Measurements from ENCODE around the gene LRRC10B.
"Not testable (repeated sequence)": the region's sequence is repeated elsewhere in the genome, so short reads cannot be mapped to it uniquely, and the experiment has no call there.

The LRRC10B gene

DNA sequence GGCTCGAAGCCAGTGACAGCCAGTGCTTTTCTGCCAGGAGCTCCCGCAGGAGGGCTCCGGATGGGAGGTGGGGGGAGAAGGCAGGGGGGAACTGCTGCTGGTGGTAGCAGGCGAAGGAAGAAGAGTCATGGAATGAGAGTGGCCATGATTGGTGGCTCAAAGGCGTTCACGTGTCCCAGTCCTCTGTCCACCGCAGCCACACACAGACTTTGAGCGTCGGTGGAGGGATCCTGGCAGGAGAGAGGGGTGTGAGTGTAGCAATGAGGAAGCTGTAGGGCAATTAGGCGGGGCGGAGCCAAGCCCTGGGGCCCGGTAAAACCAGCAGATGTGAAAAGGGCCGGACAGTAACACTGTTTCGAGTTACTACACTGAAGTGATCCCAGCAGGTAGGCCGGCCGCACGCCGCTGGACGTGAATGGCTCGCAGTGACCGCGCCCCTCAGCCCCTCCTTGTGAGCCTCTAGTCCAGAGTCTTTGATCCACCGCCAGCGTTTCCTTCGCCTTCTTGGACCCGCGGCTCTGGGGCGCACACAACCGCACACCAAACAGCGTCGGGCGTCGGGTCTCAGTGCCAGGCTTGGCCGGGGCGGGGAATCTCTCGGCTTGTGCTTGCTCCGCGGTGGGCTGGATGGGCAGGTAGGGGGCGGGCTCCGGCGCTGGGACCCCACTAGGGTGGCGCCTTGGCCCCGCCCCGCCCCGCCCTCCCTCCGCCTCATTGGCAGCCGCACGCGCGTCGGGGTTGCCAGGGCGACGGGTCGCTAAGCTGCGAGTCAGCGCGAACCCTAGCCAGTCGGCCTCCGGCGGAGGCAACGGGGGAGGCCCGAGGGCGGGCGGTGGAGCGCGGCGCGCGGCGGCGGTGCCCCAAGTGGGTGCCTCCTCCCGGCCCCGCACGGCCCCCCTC lies at the start of gene LRRC10B:
LRRC10B (plus strand) TSS at position 788 of the 900 bp plus-strand sequence. CDS start 250 bp downstream, outside the sequence.
- DNase-seq (ENCODE audit: low read depth): no peak

DNA sequence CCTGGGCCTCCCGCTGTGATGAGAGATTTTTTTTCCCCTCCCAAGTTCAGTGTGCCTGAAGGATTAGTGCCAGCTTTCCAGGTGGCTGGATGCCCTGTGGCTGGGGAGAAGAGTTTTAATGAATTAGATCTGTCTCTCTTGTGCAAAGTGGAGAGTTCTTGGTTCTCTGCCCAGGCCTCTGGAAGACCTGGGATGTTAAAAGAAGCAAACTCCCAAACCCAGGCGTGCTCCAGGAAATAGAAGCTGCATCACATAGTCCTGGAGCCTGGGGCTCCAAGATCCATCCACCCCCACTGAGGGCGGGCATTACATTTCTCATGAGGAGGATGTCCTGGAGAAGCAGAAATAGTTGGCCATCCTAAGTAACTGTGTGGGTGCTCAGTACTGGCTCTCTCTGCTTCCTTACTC lies 48.1 kb upstream of the LRRC10B start:
- no peak for DNase-seq (ENCODE audit: low read depth)

DNA sequence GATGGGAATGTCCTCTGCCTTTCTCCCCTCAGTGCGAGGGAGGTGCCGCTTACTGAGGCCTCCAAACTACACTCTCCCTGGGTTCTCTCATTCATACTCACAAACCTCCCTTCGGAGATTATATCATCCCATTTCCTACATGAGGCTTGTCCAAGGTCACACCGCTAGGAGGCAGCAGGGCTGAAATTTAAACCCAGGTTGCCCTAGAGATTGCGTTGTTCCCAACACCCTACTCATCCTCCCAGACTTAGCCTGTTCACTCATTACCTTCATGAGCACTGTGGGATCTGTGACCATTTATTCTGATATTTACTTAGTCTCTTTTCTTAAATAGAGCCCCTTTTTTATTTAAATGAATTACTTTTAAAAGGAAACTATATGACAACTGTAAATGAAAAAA lies 47.6 kb upstream of the LRRC10B start:
- DNase-seq (ENCODE audit: low read depth): no peak

DNA sequence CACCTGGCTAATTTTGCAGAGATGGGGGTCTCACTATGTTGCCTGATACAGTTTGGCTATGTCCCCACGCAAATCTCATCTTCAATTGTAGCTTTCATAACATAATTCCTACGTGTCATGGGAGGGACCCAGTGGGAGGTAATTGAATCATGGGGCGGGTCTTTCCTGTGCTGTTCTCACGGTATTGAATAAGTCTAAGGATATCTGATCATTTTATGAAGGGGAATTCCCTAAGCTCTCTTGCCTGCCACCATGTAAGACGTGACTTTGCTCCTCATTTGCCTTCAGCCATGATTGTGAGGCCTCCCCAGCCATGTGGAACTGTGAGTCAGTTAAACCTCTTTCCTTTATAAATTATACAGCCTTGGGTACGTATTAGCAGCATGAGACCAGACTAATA lies 40.9 kb upstream of the LRRC10B start:
- not testable (repeated sequence) for DNase-seq (ENCODE audit: low read depth)

DNA sequence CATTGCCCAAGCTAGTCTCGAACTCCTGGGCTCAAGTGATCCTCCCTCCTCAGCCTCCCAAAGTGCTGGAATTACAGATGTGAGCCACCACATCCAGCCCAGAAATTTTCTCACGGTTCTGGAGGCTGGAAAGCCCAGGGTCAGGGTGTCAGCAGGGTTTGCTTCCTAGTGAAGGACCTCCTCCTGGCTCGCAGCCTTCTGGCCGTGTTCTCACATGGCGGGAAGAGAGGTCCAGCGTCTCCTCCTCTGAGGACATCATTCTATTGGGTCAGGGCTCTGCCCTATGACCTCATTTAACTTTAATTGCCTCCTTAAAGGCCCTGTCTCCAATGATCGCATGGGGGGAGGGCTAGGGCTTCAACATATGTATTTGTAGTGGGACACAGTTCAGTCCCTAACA lies 40.5 kb upstream of the LRRC10B start:
- DNase-seq (ENCODE audit: low read depth): no peak

DNA sequence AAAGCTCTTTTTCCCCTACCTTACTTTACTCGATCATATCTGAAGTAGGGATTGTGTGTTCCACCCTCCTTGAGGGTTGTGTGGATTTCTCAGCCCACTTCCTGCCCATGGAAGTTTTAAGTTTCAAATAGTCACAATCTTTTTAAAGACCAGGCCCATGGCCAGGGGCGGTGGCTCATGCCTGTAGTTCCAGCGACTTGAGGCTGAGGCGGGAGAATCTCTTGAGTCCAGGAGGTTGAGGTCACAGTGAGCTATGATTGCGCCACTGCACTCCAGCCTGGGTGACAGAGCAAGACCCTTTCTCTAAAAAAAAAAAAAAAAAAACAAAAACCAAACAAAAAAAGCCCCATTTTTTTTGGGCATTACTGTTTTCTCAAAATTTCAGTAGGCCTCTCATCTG lies 36.3 kb upstream of the LRRC10B start:
- DNase-seq (ENCODE audit: low read depth): no peak

DNA sequence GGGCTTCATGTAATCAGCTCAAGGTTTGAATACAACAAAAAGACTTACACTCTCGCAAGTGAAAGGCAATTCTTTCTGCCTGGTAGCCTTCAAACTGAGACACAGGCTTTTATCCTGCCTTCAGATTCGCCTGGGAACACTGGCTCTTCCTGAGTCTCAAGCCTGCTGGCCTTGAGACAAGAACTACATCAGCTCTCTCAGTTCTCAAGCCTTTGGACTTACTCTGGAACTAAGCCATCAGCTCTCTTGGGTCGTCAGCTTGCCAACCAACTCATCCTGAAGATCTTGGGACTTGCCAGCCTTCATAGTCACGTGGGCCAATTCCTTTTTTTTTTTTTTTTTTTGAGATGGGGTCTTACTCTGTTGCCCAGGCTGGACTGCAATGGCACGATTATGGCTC lies 35.7 kb upstream of the LRRC10B start:
- no peak for DNase-seq (ENCODE audit: low read depth)

DNA sequence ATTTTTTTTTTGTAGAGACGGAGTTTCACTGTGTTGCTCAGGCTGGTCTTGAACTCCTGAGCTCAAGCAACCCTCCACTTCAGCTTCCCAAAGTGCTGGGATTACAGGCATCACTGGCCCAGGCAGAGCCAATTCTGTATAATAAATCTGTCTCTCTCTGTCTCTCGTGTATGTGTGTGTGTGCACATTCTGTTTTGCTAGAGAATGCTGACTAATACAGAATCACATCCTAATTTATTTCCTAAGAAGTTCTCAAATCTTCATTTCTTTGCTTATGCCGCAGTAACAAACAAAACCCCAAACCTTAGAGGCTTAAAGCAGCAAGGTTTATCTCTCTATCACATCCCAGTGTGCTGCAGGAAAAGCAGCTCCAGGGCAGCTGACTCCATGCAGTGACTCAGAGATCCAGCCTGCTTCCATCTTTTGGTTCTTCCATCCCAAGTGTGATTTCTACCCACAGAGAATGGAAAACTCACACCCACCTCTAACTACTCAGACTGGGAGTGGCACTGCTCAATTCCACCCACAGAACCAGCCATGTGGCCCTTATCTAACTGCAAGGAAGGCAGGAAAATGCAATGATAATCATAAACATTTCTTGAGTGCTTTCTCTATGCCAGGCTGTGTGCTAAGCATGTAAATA lies 35.1 kb upstream of the LRRC10B start:
- no peak for DNase-seq (ENCODE audit: low read depth)

DNA sequence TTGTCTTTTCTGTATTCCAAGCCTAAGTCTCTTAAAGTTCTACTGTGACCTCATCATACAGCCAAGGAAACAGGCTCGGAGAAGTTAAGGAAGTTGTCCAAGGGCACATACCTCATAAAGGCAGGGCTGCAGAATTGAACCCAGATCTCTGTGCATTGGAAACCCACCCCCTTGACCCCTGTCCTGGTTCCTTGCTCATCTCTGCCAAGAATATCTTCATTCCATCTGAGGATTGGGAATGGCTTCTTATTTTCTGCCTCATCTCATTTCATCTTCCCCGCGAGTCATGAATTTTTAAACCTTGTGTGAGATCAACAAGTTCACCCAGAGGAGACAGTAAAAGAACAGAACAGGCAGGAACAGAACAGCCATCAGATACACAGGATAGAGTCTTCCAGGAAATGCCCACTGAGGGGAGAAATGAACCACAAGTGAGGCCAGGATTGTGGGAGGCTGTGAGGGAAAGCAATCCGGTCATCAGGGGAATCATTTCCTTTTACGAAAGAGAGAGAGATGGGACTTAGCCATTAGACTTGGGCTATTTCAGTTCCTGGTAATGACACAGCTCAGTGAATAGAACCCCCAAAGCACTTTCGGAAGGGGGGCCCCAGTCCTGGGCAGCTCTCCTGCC lies 34.4 kb upstream of the LRRC10B start:
- DNase-seq (ENCODE audit: low read depth): no peak

DNA sequence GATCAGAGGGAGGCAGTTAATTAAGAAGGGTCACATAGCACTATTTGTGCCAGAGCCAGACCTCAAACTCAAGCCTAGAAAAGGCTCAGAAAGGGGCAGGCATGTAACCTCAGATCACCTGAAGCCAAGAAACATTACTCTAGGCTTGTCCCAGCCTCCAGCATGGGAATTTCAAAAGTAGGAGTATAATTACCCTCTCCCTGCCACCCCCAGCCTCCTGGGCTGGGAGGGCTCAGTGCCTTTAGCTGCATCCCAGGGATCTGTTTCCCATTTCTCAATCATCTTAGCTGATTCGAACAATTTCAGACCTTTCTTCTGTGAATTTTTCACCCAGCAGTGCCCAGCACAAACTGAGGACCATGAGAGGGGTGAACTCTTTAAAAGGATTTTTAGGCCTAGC lies 33.1 kb upstream of the LRRC10B start:
- DNase-seq (ENCODE audit: low read depth): no peak

DNA sequence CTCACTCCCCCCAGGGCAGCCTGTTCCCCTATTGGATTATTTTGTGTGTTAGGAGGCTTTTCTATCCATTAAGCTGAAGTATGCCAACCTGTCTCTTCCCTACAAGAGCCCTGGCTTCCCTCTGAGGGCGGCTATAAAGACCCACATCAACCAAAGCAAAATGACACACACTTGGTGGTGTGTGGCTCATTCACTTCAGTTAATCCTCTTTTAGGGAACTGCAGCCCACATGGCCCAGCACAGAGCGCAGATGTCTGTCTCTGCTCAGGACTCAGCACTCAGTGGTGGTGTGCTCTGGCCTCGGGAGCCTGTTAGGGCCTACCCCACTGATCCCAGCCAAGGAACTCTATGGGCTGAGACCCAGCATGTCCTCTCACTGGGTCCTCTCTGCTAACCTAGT lies 32.2 kb upstream of the LRRC10B start:
- DNase-seq (ENCODE audit: low read depth): no peak

DNA sequence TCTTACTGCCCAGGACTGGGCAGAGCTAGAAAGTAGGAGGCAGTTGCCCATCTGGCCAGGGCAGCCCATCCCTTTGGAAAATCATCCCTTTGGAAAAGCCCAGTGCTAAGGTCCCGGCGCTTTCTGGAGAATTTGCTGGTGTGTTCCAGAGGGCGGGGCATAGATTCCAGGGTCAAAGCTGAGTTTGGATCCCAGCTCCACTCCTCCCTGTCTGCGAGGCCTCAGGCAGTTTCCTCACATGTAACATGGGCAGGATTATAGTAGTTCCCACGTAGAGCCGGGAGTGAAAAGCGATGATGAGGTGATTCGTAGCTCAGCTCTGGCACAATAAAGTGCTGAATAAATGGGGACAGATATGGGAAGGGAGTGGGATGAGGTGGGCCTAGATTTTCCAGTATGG lies 31.4 kb upstream of the LRRC10B start:
- no peak for DNase-seq (ENCODE audit: low read depth)

DNA sequence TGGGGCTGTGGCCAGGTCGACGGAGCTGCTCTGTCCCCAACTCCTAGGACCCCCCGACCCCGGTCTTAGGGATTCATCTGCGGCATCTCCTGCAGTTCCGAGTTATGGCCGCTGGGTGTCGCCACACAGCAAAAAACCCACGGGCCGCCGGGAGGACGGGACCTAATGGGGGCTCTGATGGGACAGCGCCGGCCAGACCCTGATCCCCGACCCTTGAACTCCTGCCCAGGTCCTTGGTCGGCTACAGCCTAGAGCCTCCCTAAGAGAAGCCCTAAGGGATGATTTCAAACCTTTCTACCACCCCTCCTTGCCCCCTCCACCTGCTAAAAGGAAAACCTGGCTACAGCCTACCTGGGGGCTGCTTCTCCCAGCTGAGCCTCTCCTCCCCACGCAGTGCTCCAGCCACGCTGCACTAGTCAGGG lies 30.8 kb upstream of the LRRC10B start:
- DNase-seq (ENCODE audit: low read depth): no peak

DNA sequence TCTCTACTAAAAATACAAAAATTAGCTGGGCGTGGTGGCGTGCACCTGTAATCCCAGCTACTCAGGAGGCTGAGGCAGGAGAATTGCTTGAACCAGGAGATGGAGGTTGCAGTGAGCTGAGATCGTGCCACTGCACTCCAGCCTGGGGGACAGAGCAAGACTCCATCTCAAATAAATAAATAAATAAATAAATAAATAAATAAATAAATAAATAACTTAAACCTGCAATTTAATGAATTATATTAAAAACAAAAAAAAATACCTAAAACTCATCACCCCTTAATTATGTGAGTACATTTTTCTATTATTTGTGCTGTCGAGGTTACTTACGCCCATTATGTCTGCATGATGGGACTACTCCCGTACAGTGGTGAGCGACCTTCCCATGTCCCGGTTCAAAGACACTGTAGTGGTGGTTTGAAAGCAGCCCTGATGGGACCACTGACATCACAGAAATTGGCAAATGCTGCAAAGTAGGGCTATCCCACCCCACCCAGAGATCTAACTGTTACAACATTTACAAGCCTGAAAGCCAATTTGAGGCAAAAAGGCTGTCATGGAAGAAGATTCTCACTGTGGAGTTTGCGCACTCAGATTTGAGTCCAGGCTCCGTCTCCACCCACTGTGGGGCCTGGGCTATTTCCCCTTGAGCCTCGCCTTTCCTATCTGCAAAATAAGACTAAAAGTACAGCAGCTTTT lies 29.0 kb upstream of the LRRC10B start:
- not testable (repeated sequence) for DNase-seq (ENCODE audit: low read depth)

DNA sequence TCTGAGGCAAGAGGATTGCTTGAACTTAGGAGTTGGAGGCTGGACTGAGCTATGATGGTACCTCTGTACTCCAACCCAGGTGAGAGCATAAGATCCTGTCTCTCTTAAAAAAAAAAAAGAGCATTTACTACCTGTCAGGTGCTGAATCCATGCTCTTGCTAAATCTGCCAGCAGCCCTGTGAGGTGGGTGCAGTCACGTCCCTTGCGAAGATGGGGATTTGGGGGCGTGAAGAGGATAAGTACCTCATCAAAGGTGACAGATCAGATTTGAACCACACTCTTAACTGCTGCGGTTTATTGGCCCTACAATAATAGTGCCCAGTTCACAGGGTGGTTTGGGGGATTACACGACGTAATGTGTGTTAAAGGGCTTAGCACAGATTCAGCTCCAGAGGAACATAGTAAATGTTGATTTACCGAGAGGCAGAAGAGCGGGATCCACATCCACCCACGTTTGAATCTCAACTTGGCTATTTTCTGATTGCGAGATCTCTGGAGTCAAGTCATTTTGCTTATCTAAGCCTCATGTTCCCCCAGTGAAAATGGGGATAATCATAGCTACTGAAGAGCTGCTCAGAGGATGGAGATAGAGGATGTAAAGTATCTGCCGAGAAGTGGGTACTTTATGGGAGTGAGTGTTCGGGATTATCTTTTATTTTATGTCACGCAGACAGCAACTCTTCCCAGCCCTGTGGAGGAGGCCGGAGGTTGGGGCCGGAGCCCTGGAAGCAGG lies 28.1 kb upstream of the LRRC10B start:
- no peak for DNase-seq (ENCODE audit: low read depth)

DNA sequence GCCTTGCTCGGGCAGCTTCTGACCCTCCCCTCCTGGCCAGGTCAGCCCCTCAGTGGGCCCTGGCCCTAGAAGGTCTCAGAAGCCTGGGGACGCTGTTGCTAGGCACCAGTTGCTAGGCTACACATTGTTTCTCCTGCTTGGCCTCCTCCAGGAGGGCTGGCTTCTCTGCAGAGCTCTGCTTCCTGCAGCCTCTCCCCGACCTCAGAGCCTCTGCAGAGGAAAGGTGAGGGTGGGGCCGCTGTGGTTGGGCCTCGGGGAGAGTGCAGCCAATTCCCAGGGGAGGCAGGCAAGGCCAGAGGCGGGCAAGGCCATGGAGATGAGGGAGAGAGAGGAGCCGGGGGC lies 27.6 kb upstream of the LRRC10B start:
- no peak for DNase-seq (ENCODE audit: low read depth)

DNA sequence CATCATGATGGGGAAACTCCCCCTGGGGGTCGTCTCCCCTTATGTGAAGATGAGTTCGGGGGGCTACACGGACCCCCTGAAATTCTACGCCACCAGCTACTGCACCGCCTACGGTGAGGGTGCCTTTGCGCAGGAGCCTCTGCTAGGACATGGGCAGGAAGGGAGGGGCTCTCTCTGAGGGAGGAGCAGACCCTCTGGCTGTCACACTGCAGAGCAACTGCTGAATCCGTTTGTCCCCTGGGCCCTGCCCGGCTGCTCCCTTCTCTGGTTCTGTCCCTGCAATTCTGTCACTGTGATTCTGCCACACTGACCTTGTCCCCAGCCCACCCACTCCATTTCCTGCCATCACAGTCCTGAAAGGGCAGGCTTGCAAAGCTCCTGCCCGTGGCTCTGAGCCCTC lies 26.7 kb upstream of the LRRC10B start:
- DNase-seq (ENCODE audit: low read depth): no peak

DNA sequence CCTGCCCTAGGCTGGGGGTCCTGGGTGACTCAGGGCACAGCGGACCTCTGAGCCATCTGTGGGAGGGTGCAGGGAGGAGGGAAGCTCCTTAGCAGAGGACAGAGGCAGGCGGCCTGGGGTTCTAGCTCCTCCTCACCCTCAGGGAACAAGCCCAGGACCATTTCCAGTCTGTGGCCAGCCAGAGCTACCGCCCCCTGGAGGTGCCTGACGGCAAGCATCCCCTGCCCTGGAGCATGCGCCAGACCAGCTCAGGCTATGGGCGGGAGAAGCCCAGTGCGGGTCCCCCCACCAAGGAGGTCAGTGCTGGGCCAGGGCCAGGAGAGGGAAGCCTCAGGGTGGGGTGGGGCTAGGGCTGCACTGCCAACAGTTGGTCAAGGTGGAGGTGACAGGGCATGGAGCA lies 26.0 kb upstream of the LRRC10B start:
- DNase-seq (ENCODE audit: low read depth): no peak

DNA sequence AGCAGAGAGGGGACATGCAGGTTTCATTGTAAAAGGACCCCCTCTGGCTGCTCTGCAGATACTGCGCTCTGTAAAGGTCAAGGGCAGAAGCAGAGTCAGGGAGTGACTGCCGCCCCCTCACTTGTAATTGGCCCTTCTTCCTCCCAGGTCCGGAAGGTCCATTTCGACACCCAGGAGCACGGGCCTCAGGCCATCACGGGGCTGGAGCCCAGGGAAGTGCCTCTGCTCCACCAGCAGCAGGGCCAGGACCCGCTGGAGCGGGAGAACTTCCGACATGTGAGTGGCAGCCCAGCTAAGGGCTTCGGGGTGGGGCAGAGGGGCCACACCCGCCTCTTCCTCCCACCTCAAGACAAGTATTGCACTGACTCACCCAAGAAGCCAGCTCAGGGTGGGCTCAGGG lies 24.0 kb upstream of the LRRC10B start:
- DNase-seq (ENCODE audit: low read depth): no peak

DNA sequence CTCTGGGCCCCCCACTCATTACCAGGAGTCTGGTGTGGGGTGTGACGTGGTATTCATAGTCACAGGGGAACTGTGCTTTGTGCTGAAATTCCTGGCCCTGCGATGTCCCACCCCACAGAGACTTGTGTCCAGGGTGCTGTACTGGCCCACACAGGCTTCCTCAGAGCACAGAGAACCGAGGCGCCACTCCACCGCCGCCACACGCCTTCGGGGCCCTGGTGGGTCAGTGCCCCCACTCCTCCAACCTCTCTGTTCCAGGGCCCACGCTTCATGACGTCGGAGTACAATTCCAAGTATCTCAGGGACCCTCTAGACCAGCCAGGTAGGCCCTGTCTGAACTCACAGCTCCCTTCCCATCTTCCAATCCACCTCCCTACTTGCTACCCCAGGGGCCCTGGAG lies 23.5 kb upstream of the LRRC10B start:
- no peak for DNase-seq (ENCODE audit: low read depth)

DNA sequence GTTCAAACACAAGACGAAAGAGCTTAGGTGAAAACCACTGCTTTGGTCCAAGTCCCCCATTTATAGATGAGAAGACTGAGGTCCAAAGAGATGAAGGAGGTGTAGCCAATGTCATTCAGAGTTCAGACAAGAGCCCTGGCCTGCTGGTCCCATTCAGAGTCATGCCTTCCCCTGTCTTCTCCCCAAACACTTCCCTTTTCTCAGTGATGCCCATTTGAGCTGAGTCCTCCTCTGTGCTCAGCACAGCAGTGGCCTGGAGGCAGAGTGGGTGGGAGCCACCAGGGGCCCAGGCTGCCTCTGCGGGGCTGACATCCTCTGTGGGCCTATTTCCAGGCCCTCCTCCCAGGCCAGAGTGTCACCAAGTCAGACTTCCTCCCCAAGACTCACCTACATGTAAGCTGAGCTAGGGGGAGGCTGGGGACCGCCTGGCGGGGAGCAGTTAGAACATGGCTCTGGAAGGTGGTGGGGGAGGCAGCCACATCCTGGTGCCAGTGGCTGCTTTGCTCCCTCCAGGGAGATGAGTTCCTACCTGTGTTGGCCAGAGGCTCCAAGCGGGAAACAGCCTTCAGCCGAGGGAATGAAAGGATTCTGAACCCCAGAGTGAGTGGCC lies 22.4 kb upstream of the LRRC10B start:
- no peak for DNase-seq (ENCODE audit: low read depth)
